ENCODE results near the gene PPFIA2. TPM values are rescaled to one million over a fixed set of nuclear protein-coding genes. Genes with fewer than 3 reads are reported as not detected.

Gene PPFIA2
- total RNA-seq, 4 donors from 2014 or later = 0.11 to 0.89 (median 0.32) TPM; not detected in 1

GRCh38 chr12:81417056-81417455, 342.1 kb downstream of the PPFIA2 start:
- TF ChIP-seq EP300 (IDR thresholded peaks at IDR 0.05) (no peak), CTCF (IDR thresholded peaks at IDR 0.05) (no peak)
- Histone ChIP-seq H3K9me3 (peaks cover 9% of the 10 kb centered on the region), H3K4me1 (no peaks in the 10 kb centered on the region)

DNA sequence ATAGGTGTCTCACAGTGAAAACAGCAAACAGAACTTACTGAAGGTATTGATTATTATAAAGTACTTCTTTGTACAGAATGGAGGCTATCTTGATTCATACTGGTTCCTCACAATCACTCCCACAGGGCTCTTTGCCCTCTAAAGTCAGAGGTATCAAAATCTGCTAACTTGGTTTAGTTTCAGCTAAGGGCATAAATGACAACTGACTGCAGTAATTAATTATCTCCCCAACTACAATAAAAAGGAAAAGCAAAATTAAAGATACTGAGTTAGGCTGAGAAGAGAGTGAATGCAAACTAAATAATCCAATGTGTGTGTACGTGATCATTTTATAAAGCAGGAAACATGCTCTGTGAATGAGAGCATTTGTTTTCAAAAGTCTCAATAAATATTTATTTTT, 342.6 kb downstream of the PPFIA2 start:
- Histone ChIP-seq H3K36me3 (no peaks in the 10 kb centered on the region), H3K27ac (no peak overlapping the region), H3K4me3 (no peak overlapping the region), H3K27me3 (no peaks in the 10 kb centered on the region), H3K4me1 (no peaks in the 10 kb centered on the region), H3K9me3 (peaks cover 8% of the 10 kb centered on the region)
- no peak for DNase-seq (ENCODE audit: low spot score in 2 of 2)
- WGBS = 81% methylated on average over 1 of the region's 1 CpG
- no peak for TF ChIP-seq CTCF (IDR thresholded peaks at IDR 0.05)
- no peak for TF ChIP-seq POLR2AphosphoS5 (IDR thresholded peaks at IDR 0.05)
- no peak for TF ChIP-seq EP300 (IDR thresholded peaks at IDR 0.05)
- no peak for TF ChIP-seq POLR2A (IDR thresholded peaks at IDR 0.05)

More at GRCh38 chr12:81417056-81417455, 342.1 kb downstream of the PPFIA2 start:
- no peaks in the 10 kb centered on the region for H3K27me3 ChIP-seq
- H3K27ac ChIP-seq = no peak overlapping the region
- H3K4me3 ChIP-seq = no peak overlapping the region
- no peaks in the 10 kb centered on the region for H3K36me3 ChIP-seq
- 70% methylated on average over 2 of the region's 3 CpGs for WGBS
- no peak for DNase-seq (ENCODE audit: low spot score in 2 of 2)

DNA sequence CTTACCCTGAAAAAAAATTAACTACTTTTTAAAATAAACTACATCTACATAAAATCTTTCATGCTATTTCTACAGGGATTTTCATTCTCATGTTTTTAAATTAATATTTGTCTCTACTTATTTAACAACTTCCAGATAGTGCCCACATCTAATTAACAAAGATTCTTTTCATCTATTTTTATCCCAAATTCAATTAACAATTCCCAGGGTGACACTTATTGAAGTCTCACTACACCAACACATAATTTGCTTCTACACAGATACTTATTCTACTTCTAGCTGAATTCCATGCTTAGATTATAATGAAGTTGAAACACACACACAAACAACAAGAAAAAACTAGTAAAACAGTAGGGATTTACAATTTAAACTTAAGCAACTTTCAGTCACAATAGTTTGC, 344.7 kb downstream of the PPFIA2 start:
- Histone ChIP-seq H3K9me3 (no peaks in the 10 kb centered on the region), H3K27me3 (no peaks in the 10 kb centered on the region), H3K4me3 (no peak overlapping the region), H3K36me3 (no peaks in the 10 kb centered on the region), H3K4me1 (no peaks in the 10 kb centered on the region), H3K27ac (no peak overlapping the region)
- no peak for TF ChIP-seq POLR2AphosphoS5 (IDR thresholded peaks at IDR 0.05)
- no peak for TF ChIP-seq CTCF (IDR thresholded peaks at IDR 0.05)
- no peak for TF ChIP-seq POLR2A (IDR thresholded peaks at IDR 0.05)
- no peak for TF ChIP-seq EP300 (IDR thresholded peaks at IDR 0.05)
- no peak for DNase-seq (ENCODE audit: low spot score in 2 of 2)

- no peaks in the 10 kb centered on the region for H3K4me1 ChIP-seq
- no peaks in the 10 kb centered on the region for H3K9me3 ChIP-seq
- H3K27me3 ChIP-seq = no peaks in the 10 kb centered on the region
- no peak overlapping the region for H3K4me3 ChIP-seq
- no peaks in the 10 kb centered on the region for H3K36me3 ChIP-seq
- no peak for TF ChIP-seq EP300 (IDR thresholded peaks at IDR 0.05)
- no peak for TF ChIP-seq CTCF (IDR thresholded peaks at IDR 0.05)
- no peak for TF ChIP-seq POLR2A (IDR thresholded peaks at IDR 0.05)
- no peak for TF ChIP-seq POLR2AphosphoS5 (IDR thresholded peaks at IDR 0.05)
- no peak overlapping the region for H3K27ac ChIP-seq
- WGBS = 53% methylated on average over 1 of the region's 1 CpG
- no peak for DNase-seq (ENCODE audit: low spot score in 2 of 2)
These were observed 346.2 kb downstream of the PPFIA2 start for GRCh38 chr12:81412940-81413339.

DNA sequence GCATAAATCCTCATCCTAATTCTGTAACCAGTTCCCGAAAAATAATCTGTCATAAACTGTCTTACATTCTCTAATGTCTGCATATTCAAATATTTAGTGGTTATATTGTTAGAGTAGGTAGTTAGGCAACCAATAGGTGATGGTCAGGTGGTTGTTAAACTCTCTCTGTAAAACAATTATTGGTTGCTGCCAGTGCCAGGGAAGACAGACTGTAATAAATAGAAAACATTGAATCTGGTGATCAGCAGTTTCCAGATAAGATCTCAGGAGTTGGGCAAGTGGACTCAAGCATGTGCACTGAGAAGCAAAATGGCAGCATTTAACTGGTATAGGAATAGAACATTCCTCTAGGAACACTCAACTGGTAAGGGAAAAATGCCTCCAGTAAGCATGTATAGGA, 355.8 kb downstream of the PPFIA2 start:
- no peak for DNase-seq (ENCODE audit: low spot score in 2 of 2)
- no peaks in the 10 kb centered on the region for H3K4me1 ChIP-seq
- WGBS = 85% methylated on average over 1 of the region's 1 CpG
- TF ChIP-seq CTCF (IDR thresholded peaks at IDR 0.05) = no peak
- no peak for TF ChIP-seq POLR2AphosphoS5 (IDR thresholded peaks at IDR 0.05)
- no peak for TF ChIP-seq POLR2A (IDR thresholded peaks at IDR 0.05)
- TF ChIP-seq EP300 (IDR thresholded peaks at IDR 0.05) = no peak
- no peaks in the 10 kb centered on the region for H3K36me3 ChIP-seq
- H3K9me3 ChIP-seq = no peaks in the 10 kb centered on the region
- no peak overlapping the region for H3K27ac ChIP-seq
- no peak overlapping the region for H3K4me3 ChIP-seq
- no peaks in the 10 kb centered on the region for H3K27me3 ChIP-seq

All from suprapubic skin (tissue), 4 donors.